HS-5 (cell line): Measurements from ENCODE around the gene COL25A1.
"Not testable (repeated sequence)": the region's sequence is repeated elsewhere in the genome, so short reads cannot be mapped to it uniquely, and the experiment has no call there.

Experiments used
- DNase-seq: peaks from one replicate; pipeline ENCODE4 v3.0.0-alpha.2; 2012; ENCODE audit warnings: low read depth

Gene COL25A1

DNA sequence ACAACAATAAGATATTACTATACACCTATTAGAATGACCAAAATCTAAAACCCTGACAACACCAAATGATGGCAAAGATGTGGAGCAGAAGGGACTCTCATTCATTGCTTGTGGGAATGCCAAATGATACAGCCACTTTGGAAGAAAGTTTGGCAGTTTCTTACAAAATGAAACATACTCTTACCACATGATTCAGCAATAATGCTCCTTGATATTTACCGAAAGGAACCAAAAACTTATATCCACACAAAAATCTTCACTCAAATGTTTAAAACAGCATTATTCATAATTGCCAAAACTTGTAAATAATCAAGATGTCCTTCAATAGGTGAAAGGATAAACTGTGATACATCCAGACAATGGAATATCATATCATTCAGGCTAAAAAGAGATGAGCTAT lies 180.9 kb downstream of the COL25A1 start:
- DNase-seq: no peak

DNA sequence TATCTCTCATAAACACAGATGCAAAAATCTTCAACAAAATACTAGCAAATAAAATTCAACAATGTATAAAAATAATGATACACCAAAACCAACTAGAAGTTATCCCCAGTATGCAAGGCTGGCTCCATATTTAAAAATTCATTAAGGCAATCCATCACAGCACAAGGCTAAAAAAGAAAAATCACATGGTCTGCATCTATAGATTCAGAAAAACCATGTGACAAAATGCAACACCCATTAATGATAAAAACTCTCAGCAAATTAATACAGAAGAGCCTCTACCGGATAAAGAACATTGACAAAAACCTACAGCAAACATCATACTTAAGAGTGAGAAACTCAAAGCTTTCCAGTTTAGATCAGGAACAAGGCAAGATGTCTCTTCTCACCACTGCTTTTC lies 182.6 kb downstream of the COL25A1 start:
- DNase-seq: no peak

DNA sequence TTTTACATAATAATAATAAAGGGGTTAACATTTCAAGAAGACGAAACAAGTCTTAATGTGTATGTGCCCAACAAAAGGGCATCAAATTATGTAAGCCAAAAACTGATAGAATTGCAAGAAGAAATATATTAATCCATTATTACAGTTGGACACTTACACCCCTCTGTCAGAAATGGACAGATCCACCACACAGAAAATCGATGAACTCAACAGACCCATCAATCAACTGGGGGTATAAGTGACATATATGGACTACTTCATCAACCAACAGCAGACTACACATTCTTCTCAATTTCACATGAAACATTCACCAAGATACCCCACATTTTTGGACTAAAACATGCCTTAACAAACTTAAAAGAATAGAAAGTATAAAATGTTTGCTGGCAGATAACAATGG lies 183.8 kb downstream of the COL25A1 start:
- no peak for DNase-seq

DNA sequence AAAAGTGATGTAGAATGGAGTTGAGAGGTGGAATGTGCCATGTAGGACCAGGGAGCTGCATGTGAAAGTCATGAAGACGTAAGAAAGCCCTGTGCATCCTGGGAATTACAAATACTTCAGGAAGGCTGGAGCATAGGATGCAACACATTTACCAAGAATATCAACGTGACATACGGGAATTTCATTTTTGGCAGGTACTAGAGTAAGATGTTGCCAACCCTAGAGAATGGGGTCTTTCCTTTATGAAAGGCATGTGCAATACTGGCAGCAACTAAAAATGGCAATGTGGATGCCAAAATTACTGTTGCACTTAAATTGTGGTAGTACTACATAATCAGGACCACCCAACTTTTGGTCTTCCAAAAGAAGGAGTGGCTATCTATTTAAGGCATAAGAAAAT lies 188.0 kb downstream of the COL25A1 start:
- no peak for DNase-seq

DNA sequence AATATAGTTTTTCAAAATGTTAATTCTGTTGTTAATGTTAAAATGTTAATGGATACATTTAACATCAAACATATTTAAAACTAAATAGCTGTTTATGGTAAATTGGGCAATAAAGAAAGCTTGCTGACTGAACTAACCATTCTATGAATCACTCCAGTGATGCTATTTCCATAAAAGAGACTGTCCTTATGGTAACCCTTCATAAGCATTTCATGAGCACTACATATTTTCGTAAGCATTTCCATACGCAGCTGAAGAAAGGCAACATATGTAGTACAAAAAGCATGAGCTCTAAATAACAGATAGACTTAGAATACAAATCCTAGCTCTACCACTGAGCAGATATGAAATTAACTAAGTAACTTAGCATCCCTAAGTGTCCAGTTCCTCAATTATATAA lies 188.9 kb downstream of the COL25A1 start:
- peak; percentile 14 for DNase-seq

DNA sequence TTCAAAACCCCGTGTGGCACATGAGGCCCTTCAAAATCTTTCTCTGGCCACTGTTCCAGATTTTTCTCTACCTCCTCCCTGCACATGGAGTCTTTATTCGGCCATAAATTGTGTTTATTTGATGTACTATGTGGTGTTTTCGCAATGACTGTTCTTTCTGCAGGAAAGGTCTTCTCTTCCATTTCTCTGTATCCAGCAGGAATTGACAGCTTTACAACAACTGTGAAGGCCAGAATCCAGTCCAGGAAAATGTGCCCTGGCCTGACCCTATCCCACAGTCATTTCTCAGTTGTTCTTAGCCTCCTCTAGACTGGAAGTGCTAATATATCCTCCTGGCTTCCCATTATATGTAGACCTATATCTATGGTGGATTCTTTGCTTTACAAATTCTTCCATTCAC lies 191.4 kb downstream of the COL25A1 start:
- DNase-seq: no peak

DNA sequence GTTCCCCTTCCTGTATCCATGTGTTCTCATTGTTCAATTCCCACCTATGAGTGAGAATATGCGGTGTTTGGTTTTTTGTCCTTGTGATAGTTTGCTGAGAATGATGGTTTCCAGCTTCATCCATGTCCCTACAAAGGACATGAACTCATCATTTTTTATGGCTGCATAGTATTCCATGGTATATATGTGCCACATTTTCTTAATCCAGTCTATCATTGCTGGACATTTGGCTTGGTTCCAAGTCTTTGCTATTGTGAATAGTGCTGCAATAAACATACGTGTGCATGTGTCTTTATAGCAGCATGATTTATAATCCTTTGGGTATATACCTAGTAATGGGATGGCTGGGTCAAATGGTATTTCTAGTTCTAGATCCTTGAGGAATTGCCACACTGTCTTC lies 194.2 kb downstream of the COL25A1 start:
- not testable (repeated sequence) for DNase-seq

DNA sequence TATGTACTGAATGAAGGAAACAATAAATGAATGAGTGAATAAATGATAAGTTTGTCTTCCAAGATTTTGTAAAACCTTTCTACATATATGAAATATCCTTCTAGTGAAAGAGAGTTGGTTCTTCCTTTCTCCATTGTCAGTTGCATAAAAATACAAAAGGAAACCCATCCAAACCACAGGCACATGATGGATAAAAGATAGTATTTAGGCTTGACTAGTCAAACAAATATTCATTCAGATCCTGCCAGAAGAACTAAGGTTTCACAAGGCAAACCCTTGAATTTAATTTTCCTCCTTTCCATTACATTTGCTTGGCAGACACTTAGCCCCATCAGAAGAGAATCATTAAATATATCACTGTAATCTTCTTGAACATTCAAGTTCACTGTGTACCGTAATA lies 208.4 kb downstream of the COL25A1 start:
- no peak for DNase-seq

DNA sequence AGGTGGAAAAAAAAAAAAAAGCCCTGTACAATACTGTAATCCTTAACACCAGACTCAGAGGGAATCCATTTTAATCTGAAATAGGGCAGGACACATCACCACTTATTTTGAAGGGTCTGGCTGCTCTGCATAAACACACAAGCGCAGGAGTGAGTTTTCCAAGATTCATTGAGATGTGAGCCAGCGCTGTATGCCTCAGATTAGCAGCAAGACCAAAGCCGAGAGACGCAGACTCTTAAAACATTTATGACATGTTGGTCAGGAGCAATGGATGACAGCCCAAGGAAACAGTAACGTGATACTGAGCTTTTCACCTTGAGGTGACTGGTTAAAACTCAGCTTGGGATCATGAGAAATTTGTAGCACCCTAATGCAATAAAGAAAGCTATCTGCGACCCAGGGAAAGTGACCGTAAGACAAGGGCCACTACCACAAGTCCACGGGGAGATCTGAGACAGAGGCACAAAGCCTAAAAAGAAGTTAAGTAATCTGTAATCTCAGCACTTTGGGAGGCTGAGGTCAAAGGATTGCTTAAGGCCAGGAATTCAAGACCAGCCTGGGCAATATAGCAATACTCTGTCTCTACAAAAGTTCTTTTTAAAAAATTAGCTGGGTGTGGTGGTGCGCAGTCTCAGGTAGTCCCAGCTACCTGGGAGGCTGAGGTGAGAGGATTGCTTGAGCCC lies 210.6 kb downstream of the COL25A1 start:
- no peak for DNase-seq

DNA sequence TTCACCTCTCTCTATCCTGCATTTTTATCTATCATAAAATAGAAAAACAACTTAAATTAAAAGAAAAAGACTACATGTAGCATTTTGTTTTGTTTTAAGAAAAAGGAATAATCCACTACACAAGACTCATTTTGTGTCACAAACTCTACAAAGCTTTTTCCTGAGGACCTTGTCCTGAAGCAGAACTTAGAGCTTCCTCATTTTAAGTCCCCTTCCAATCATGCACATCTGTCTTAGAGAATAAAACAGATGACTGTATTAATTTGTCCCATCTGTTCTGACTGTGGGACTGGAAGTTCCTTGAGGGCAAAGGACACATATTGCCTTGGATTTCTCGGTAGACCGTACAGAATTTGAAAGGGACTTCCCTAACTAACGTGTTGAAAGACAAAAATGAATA lies 218.5 kb downstream of the COL25A1 start:
- DNase-seq: no peak

DNA sequence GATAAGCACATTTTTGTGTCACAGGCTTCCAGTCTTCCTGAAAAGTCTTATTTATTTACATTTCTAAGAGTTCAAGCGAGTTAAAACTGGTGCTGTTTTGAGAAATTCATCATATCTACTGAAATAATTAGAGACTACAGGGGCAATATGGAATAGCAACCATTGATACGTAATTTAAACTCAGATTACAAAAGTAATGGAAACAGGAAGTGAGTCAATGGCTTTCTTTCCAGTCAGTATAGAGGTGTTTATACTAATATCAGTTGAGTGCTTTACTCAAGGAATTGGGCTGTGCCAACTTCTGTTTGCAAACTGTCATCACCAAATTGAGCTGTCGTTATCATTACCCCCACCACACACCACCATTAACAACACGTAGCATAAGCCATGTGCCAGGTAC lies 222.7 kb downstream of the COL25A1 start:
- no peak for DNase-seq

DNA sequence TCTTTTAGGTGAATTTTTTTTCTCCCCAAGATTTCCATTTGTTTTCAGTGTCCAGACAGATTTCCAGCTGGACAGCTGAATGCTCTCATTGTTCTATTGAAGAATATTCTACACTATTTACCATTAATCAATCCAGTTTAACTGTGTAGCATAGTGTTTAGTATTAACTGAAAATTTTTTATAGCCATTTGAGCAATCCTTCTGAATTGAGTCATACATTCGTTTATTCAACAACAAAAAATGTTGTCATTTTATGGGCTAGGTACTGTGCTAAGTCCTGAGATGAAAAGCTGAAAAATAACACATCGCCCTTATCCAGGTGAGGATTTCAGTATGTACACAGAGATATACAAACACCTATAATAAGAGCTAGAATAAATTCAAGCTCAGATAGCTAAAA lies 223.3 kb downstream of the COL25A1 start:
- peak; percentile 14 for DNase-seq

DNA sequence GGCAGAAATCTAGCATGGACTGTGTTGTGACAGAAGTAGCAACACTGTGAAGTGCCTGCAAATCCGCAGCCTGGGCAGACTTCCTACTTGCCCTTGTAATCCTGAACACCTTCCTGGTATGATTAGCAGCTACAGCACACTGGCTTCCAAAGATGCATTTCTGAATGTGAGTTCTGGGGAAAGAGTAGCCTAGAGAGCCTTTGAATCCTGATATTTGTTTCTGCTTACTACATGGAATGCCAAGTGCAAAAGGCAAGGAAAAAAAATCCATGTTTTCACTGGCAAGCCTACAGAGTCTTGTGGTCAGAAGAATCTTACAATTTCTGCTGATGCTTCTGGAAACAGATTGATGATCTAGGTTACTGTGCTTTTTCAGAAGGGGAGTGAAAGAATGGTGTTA lies 223.7 kb downstream of the COL25A1 start:
- DNase-seq: peak; percentile 20

DNA sequence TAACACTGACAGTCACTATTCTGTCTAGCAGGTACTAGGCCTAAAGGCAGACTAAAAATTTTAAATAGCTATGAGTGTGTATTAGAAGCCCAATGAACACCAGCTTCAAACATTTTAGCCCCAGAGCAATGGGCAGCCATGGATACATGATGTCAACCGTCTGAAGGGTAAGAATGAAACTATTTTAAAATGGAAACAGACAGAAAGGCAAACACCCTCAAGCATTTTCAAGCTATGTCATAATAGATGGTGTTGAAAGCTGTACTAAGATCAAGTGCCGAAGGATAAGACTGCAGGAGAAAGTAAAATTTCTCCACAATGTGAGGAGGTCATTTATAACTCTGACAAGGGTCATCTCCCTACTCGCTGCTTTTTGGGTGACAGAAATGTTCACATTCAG lies 225.0 kb downstream of the COL25A1 start:
- DNase-seq: no peak

DNA sequence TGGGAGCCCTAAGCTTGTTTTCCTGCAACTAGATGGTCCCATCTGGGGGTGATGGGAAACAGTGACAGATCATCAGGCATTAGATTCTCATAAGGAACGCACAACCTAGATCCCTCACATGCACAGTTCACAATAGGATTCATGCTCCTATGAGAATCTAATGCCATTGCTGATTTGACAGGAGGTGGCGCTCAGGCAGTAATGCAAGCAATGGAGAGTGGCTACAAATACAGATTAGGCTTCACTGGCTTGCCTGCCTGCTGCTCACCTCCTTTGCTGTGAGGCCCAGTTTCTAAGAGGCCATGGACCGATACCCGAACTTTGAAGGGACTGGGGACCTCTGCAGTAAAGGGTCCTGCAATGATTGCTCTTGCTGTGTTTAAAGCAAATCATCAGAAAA lies 225.7 kb downstream of the COL25A1 start:
- DNase-seq: not testable (repeated sequence)

DNA sequence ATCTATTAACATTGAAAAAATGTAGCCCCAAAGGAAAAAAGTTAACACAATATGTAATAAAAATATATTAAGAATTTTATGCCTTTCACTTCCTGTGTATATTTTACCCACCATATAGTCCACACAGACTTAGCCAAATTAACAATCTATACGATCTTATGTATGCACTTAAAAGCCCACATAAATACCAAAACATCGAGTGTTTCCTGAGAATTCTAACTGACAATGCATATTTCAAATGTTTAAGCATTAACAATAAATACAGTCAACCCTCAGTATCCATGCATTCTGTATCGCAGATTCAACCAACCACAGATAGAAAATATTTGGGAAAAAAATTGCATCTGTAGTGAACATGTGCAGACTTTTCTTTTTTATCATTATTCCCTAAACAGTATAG lies 226.8 kb downstream of the COL25A1 start:
- DNase-seq: peak; percentile 11

DNA sequence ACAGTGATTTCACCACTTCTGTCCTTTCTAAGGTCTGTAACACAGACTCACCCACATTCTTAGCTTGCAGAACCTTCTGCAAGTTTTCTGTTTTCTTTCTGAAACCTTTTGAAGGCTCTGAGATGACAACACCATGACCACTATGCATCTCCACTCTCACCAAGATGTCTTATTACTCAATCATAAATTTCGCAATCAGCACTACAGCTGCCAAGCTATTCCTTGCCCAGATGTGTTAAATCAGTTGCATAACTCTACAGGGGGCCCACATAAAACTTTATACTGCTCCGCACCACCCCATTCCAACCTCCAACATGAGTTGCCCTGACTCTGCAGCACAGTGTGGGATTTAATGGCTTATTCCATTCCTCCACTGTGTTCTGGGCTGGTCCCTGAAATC lies 229.9 kb downstream of the COL25A1 start:
- peak; percentile 89 for DNase-seq

DNA sequence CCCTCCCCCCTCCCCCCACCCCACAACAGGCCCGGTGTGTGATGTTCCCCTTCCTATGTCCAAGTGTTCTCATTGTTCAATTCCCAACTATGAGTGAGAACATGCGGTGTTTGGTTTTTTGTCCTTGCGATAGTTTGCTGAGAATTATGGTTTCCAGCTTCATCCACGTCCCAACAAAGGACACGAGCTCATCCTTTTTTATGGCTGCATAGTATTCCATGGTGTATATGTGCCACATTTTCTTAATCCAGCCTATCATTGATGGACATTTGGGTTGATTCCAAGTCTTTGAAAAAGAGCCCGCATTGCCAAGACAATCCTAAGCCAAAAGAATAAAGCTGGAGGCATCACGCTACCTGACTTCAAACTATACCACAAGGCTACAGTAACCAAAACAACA lies 231.8 kb downstream of the COL25A1 start:
- DNase-seq: not testable (repeated sequence)

DNA sequence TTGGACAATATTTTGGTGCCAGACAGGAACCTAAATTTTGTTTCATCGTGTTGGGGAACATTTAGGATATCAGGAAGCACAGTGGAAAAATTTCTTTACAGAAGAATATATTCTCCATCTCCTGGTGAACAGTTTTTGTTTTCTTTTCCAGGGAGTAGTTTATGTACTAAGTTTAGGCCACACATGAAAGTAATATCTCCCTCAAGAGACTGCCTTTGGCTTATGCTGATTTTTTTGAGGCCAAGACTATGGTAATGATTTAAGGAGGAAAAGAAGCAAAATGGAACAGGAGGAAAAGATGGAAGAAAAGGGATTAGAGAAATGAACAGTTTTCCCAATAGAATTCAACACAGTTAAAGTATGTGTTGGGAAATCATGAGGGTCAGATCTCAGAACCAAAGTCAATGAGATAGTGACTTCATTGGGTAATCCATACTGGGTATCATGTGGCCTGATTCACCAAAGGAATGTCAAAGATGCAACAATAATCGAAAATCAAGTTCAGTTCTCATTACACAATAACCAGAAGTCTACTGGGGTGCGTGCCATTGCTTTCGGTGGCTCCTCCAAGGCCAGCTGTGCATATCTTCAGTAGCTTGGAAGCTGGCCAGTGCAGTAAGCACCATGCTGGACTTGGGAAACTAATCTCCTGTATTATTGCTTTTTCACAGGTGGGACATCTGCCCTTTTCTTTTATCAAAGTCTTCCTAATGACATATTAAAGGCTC lies 234.8 kb downstream of the COL25A1 start:
- peak; percentile 73 for DNase-seq

DNA sequence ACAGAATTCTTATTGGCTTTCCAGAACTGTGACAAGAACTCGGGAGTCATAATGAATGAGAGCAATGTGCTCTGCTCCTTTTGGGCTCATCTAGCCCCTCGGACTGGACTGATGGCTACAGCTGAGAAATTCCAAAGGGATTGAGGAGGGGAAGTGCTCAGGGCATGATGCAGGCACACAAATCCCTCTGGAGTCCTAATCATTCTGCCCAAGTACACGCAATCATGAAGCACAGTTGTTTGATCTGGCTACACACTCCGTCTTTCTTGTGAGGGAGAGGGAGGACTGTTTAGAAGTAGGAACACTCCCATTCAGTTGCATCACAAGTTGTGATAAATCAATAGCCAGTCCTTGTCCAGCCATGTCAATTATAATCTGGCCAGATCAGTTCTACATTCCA lies 237.5 kb downstream of the COL25A1 start:
- no peak for DNase-seq

DNA sequence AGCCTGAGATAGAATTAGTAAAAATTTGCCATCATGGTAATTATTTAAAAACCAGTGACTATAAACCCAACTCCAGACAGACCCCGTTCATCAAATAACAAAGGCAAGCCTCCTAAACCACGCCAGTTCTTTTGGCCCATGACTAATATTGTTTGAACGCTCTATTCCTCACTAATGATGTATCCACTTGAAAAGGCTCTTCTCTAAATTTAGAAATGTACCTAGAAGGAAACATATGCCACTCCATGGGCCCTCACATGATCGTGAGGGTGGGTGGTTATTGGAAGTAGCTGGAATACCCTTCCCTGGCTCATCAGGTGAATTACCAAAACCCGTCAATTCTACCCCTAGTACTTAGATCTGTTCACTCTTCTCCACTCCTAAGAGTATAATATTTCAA lies 249.2 kb downstream of the COL25A1 start:
- DNase-seq: no peak

DNA sequence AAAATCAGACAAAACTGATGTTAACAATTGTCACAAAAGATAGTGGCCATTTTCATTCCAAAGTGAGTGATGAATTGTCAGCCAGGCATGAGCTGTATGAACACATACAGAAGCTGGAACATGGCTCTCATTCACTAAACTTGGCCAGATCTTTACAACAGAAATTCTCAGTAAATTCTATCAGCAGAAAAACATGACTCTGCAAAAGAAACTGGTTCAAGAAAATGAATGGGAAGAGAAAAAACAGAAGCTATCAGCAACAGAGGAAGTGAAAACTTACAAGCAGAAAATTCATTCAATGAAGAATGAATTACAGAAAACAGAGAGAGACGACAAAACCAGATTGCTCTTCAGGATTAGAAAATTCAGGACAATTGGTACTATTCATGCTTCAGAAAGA lies 249.6 kb downstream of the COL25A1 start:
- no peak for DNase-seq

DNA sequence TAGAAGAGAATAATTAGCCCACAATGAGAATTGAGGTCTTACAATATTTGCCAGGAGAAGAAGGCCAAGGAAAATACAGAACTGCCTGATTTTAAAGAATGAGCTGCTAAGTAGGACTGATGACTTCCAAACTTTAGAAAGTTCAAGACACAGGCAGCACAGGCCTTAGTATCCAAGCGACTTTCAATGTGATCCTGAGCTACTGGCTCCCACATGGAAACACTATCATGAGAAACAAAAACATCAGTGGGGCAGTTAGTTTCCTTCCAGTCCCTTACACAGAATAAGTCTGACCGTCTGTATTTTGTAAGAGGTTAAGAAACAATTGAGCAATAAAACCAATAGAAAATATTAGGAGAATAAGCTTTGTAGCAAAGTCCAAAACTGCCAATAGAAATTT lies 251.4 kb downstream of the COL25A1 start:
- no peak for DNase-seq

DNA sequence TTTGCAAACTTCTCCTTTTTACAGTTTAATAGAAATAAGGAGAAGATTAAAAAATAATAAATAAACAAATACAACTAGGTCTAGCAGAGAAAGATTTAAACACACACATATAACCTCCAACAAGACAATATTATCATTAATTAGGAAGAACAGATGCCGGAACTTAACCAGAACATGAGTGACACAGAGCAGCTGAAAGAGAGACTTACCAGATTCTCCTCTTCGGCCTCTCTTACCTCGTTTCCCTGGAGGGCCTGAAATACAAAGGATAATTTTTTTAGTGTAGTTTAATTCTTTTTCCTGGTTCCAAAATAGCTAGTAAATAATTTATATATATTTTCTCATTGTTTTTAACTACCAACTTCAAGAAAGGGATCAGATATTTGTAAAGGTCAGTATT lies 252.5 kb downstream of the COL25A1 start:
- DNase-seq: no peak
